K562 (cell line): Measurements from ENCODE around the gene CCDC106. TPM values are rescaled to one million over a fixed set of nuclear protein-coding genes. Genes with fewer than 3 reads are reported as not detected.
A peak's percentile ranks its signal among the peaks of the same experiment; 100 is the strongest.

Experiments
- CTBP1 ChIP-seq: fragments of 450-650 bp; IDR thresholded peaks from 2 replicates; pipeline ENCODE4 v1.6.1; 2016; ENCODE audit warnings: borderline replicate concordance
- DNMT1 ChIP-seq: fragments of 450-650 bp; IDR thresholded peaks from 2 replicates; pipeline ENCODE4 v1.6.1; 2016; ENCODE audit warnings: antibody characterized with exemption, mild to moderate bottlenecking
- HDAC2 ChIP-seq: fragments of 450-650 bp; IDR thresholded peaks from 2 replicates; pipeline ENCODE4 v1.6.1; 2016; ENCODE audit warnings: mild to moderate bottlenecking
- MAFG ChIP-seq: fragments of 450-650 bp; conservative IDR thresholded peaks from 2 replicates; pipeline ENCODE4 v1.6.1; 2016; ENCODE audit warnings: missing genetic modification characterization, missing compliant biosample characterization
- MGA ChIP-seq: fragments of 450-650 bp; IDR thresholded peaks from 2 replicates; pipeline ENCODE4 v1.6.1; 2016; ENCODE audit warnings: mild to moderate bottlenecking, moderate library complexity
- NFRKB ChIP-seq: fragments of 450-650 bp; IDR thresholded peaks from 2 replicates; pipeline ENCODE4 v1.6.1; 2016; ENCODE audit warnings: low read depth
- NRF1 ChIP-seq, 2 experiments: fragments of 450-650 bp; IDR thresholded peaks in 1 of 2; conservative IDR thresholded peaks in 1 of 2; 2 replicates each; pipeline ENCODE4 v1.6.1; 2014; ENCODE audit warnings: mild to moderate bottlenecking in 2 of 2
- TBL1XR1 ChIP-seq, 2 experiments: IDR thresholded peaks; 2 replicates each; pipeline ENCODE4 v1.6.1; 2012; ENCODE audit warnings: improper control_type of control experiment in 2 of 2, low read length in 2 of 2, mild to moderate bottlenecking in 1 of 2
- USF1 ChIP-seq: sonication (generic); formaldehyde crosslinking; IDR thresholded peaks from 2 replicates; pipeline ENCODE4 v1.9.0; 2022; ENCODE audit warnings: mild to moderate bottlenecking, missing genetic modification reagents
- WHSC1 ChIP-seq: IDR thresholded peaks from one replicate; pipeline ENCODE4 v1.6.1; 2012; ENCODE audit warnings: low read length, control low read depth, inconsistent platforms
- ZNF274 ChIP-seq: IDR thresholded peaks from 2 replicates; pipeline ENCODE4 v1.6.1; 2011; ENCODE audit warnings: low read depth, mild to moderate bottlenecking, low read length, moderate library complexity, borderline replicate concordance
- ZNF395 ChIP-seq: fragments of 200-800 bp; sonication (Bioruptor generic); IDR thresholded peaks from 2 replicates; pipeline ENCODE4 v1.6.1; 2017; ENCODE audit warnings: missing genetic modification characterization, missing compliant biosample characterization
- polyA plus RNA-seq, 8 experiments: library from polyadenylated mRNA; depleted of rRNA in 4 of 8; stranded (reverse) in 5 of 8; unstranded in 3 of 8; fragments of >200 nt; fragmentation: Nextera tagmentation in 2 of 8; fragmentation: Illumina TruSeq in 1 of 8; extraction: Ambion mirVana in 2 of 8; extraction: Trizol in 1 of 8; gene quantifications; 2 replicates each; pipeline versions ENCODE4 v1.2.1 to v1.2.3, GENCODE V29; 2011 to 2014; ENCODE audit warnings: inconsistent platforms in 1 of 8, missing spikeins in 1 of 8
- total RNA-seq, 7 experiments: library from RNA; depleted of rRNA in 6 of 7; stranded (reverse); fragments of >200 nt in 6 of 7; fragmentation: Illumina TruSeq in 2 of 7; extraction: Trizol in 2 of 7; gene quantifications; 2 replicates each; pipeline versions ENCODE4 v1.2.1 to v1.2.3, GENCODE V29; 2011 to 2021; ENCODE audit warnings: low replicate concordance in 1 of 7
- TF ChIP-seq, protein P1 (sequence below): fragments of 250-450 bp; sonication (Bioruptor Pico); IDR thresholded peaks from 2 replicates; pipeline ENCODE4 v1.4.0; 2020

The CCDC106 gene
- total and polyA plus RNA-seq, 9 of the 15 experiments (the other 6 are each of a cell fraction or from before 2014, with no cell fraction given): 0.10 to 27.5 (median 15.0) TPM; not detected in 1

DNA sequence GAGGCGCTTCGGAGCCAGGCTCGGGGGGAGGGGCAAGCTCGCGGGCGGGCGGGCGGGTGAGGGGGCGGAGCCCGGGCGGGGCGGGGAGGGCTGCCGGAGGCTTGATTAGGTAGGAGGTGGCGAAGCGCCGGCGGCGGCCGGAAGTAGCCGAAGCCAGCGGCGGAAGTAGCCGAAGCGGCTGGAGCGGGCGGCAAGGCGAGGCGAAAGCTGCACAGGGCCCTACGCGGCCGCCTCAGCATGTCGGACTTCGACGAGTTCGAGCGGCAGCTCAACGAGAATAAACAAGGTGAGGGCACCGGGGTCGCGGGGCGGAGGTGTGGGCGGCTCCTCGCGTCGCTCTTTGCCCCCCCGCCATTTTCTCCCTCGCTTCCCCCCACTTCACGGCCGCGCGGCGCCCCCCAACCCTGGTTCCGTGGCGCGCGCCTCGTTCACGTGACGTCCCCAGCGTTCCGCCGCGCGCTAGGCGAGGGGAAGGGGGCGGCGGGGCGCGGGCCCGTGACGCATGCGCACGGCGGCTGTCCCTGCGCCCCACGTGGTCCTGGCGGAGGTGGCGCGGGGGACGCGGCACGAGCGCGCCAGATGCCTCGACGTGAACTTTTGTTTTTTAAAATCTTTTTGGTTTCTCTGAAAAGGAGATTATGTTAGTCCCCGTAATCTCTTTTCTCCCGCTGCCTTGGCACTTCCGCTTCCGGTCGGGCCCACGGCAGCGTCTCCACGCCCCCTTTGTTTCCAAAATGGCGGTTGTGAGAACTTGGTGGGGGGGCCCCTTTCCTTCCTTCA lies 7.0 kb downstream of the CCDC106 start, which contains the start of gene U2AF2 (continued):
- no peak for TF ChIP-seq ZNF395
- peak; percentile 74 for TF ChIP-seq CTBP1
- no peak for TF ChIP-seq MAFG (tag)
- no peak for TF ChIP-seq DNMT1
- peak; percentile 81 for TF ChIP-seq MGA
- TF ChIP-seq ZNF274: no peak
- TF ChIP-seq TBL1XR1 (IDR thresholded peaks at IDR 0.05; ENCODE audit: low read length in 2 of 2): no peak; a peak in 1 of 4 replicates
- 0 out of 2 replicates have a peak, but pooled peaks have one; percentile 81 for TF ChIP-seq NFRKB
- TF ChIP-seq, protein P1, sequence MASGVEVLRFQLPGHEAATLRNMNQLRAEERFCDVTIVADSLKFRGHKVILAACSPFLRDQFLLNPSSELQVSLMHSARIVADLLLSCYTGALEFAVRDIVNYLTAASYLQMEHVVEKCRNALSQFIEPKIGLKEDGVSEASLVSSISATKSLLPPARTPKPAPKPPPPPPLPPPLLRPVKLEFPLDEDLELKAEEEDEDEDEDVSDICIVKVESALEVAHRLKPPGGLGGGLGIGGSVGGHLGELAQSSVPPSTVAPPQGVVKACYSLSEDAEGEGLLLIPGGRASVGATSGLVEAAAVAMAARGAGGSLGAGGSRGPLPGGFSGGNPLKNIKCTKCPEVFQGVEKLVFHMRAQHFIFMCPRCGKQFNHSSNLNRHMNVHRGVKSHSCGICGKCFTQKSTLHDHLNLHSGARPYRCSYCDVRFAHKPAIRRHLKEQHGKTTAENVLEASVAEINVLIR: peak; percentile 42; the same call in 1 of the 2 replicates
- TF ChIP-seq WHSC1: no peak
- TF ChIP-seq NRF1 (conservative IDR thresholded peaks at IDR 0.05 in 1 of 2, IDR thresholded peaks at IDR 0.05 in 1 of 2): peak; percentile 97
- 0 out of 2 replicates have a peak, but pooled peaks have one; percentile 50 for TF ChIP-seq HDAC2
- TF ChIP-seq USF1: peak; percentile 88
